ENCODE results near the gene PTGER1. TPM values are rescaled to one million over a fixed set of nuclear protein-coding genes. Genes with fewer than 3 reads are reported as not detected.

PTGER1 gene
- total RNA-seq, 2 experiments from 2014 or later, result 0.93 to 1.3 TPM

DNA sequence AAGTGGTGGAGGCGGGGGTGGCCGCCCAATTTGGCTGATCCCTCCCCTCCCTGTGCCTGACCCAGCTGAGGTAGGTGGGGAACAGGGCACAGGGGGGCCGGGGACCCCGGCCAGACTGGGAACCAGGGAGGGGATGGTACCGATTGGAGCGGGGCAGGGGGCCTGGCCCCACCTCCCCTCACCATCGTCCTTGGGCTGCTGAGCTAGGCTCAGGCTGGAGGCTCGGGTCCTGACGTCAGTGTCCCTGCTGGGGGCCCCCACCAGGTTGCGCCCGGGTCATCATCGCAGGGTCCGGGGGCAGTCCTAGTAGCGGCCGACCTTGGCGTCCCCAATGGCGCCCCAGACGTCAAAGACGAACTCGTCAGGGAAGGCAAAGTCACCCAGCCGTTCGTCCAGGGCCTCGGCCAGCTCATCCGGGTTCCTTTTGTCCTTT lies 3.0 kb upstream of the PTGER1 start:
- no peak overlapping the region for H3K27ac Mint-ChIP-seq
- no peak for DNase-seq
- ChIA-PET POLR2A (interaction anchor here (0.7 to 1.8 kb wide), 6 partner anchors 17 to 342 kb away, joined by 3 to 6 read pairs (median 4); partner anchors contain the start of genes ASF1B, DDX39A and DNAJB1), CTCF (interaction anchor here (0.9 to 3.9 kb wide), 9 partner anchors 11 to 341 kb away, joined by 3 to 26 read pairs (median 5); partner anchors contain the start of gene ASF1B)
- peaks cover 3% of the 10 kb centered on the region for H3K36me3 Mint-ChIP-seq (ENCODE audit: low read depth)
- H3K4me1 Mint-ChIP-seq, result peaks cover 30% of the 10 kb centered on the region
- H3K4me3 Mint-ChIP-seq, result no peak overlapping the region
- H3K27me3 Mint-ChIP-seq, result peaks cover 9% of the 10 kb centered on the region
- no peaks in the 10 kb centered on the region for H3K9me3 Mint-ChIP-seq

DNA sequence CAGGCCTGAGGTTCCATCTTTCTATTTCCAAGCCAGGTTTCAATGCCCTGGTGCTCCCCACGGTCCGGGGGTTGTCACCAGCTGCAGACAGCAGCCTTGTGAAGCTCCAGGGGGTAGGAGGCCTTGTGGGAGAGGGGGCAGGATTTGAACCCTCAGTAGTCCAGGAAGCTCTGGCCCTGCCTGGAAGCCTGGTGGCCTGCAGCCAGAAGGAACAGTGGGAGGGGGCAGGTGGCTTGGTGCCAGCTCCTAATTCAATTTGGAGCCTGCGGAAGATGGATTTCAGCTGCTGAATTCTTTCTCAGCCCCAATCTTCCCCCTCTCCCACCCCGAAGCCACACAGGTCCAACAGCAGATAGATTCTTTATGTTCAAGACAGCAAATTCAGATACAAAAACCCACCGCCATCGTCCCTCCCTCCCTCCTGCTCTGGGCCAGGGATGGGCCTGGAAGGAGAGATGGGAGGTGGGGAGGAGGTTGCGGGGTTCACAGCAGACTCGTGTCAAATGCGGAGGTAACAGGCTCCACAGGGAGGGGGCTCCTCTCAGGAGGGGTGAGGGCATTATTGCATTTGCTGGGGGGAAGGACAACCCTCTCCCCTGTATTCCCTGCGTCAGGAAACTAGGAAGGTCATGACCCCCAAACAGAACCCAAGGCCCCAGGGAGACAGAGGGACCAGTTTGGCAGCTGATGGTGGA lies 2.4 kb upstream of the PTGER1 start:
- peaks cover 3% of the 10 kb centered on the region for H3K36me3 Mint-ChIP-seq (ENCODE audit: low read depth)
- ChIA-PET CTCF (interaction anchor here (1.1 to 3.9 kb wide), 6 partner anchors 11 to 341 kb away, joined by 3 to 26 read pairs (median 9); partner anchors contain the start of gene ASF1B), POLR2A (interaction anchor here (0.7 to 1.8 kb wide), 6 partner anchors 18 to 341 kb away, joined by 3 to 6 read pairs (median 4); partner anchors contain the start of genes ASF1B, DDX39A and DNAJB1)
- H3K27me3 Mint-ChIP-seq, result peaks cover 15% of the 10 kb centered on the region
- no peak overlapping the region for H3K27ac Mint-ChIP-seq
- peaks cover 33% of the 10 kb centered on the region for H3K4me1 Mint-ChIP-seq
- DNase-seq, result no peak
- H3K9me3 Mint-ChIP-seq, result no peaks in the 10 kb centered on the region
- no peak overlapping the region for H3K4me3 Mint-ChIP-seq

DNA sequence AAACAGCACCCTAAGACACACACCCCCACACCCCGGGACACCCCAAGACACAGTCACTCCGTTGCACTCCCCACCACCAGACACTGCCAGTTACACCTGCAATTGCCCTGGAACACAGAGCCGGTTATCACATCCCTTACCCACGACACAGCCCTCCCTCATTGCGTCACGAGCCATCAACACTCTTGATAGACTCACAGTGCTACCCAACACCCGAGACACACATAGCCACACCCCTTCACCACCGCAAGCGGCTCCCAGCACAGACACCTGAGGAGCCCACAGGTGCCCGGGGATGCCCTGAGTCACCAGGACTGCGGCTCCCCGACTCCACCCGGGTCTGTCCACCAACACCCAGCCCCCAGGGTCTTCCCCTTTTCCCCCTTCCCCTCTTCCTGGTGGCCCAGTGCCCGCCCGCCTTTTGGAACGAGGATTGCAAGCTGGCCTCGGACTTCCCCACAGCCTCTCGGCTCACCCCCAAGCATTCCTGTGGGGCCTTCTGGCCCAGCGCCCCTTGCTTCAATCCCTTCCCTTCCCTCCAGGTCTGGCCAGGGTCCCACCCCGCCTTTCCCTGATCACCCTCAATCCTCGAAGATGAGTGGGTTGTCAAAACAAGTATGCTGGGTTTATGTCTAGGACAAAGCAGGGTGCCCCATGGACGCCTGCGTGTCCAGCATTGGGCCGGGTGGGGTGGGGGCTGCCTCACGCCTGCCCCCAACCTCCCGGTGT lies 1.7 kb upstream of the PTGER1 start:
- H3K36me3 Mint-ChIP-seq (ENCODE audit: low read depth), result peaks cover 3% of the 10 kb centered on the region
- peaks cover 33% of the 10 kb centered on the region for H3K4me1 Mint-ChIP-seq
- H3K4me3 Mint-ChIP-seq, result no peak overlapping the region
- peaks cover 15% of the 10 kb centered on the region for H3K27me3 Mint-ChIP-seq
- ChIA-PET CTCF (interaction anchor here (0.5 to 3.9 kb wide), 3 partner anchors 12 to 503 kb away, joined by 3 to 26 read pairs (median 3); no protein-coding TSS in a partner anchor), POLR2A (interaction anchor here (1.0 to 1.8 kb wide), 2 partner anchors 59 to 340 kb away, joined by 3 to 6 read pairs; partner anchors contain the start of genes ASF1B and DDX39A)
- no peak overlapping the region for H3K27ac Mint-ChIP-seq
- H3K9me3 Mint-ChIP-seq, result no peaks in the 10 kb centered on the region
- peak; percentile 45 for DNase-seq

DNA sequence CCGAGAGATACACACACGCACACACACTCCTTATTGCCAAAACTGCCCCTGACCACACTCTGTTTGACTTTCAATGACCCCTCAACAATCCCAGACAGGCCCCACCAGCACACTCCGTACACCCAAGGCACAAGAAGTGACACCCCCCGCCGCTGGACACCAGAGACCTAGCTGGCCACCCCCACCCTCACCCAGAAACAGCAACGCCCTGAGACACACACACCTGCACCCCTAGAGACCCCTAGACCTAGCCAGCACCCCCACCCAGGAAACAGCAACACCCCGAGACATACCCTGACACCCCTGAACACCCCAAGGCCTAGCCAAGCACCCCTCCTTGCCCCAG lies 1.1 kb upstream of the PTGER1 start:
- Mint-ChIP-seq H3K27ac (no peak overlapping the region), H3K4me3 (no peak overlapping the region), H3K4me1 (peaks cover 33% of the 10 kb centered on the region), H3K9me3 (no peaks in the 10 kb centered on the region), H3K36me3 (ENCODE audit: low read depth) (peaks cover 3% of the 10 kb centered on the region), H3K27me3 (peaks cover 15% of the 10 kb centered on the region)
- ChIA-PET POLR2A (no interaction called here), CTCF (interaction anchor here (0.5 kb wide), 1 partner anchor 503 kb away, joined by 3 read pairs; no protein-coding TSS in a partner anchor)
- no peak for DNase-seq

DNA sequence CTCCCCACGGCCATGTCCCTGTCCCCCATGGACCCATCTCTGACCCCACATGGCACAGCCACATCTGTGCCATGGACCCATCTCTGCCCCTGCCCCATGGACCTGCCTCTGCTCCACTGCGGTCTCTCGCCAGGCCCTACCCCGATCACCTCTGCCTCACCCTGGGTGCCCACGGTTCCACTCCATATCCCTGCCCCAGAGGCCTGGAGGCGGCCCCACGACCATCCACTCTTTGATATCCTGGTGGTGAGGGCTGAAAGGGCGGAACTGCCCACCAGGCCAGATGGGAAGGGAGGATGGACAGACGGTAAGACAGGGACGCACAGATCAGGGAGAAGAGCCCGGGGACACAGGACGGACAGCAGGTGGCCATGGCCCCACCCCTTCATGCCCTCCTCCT lies 327 bp downstream of the PTGER1 start:
- POLR2A ChIA-PET, result interaction anchor here (1.3 kb wide), 2 partner anchors 11 to 338 kb away, joined by 3 read pairs; partner anchors contain the start of gene ASF1B
- peaks cover 31% of the 10 kb centered on the region for H3K4me1 Mint-ChIP-seq
- CTCF ChIA-PET, result interaction anchor here (0.7 to 2.0 kb wide), 6 partner anchors 9 to 338 kb away, joined by 3 to 5 read pairs (median 4); partner anchors contain the start of gene ASF1B
- no peak for DNase-seq
- peak overlapping the region; percentile 6 for H3K4me3 Mint-ChIP-seq
- no peaks in the 10 kb centered on the region for H3K9me3 Mint-ChIP-seq
- no peak overlapping the region for H3K27ac Mint-ChIP-seq
- H3K27me3 Mint-ChIP-seq, result peaks cover 15% of the 10 kb centered on the region
- H3K36me3 Mint-ChIP-seq (ENCODE audit: low read depth), result peaks cover 13% of the 10 kb centered on the region

DNA sequence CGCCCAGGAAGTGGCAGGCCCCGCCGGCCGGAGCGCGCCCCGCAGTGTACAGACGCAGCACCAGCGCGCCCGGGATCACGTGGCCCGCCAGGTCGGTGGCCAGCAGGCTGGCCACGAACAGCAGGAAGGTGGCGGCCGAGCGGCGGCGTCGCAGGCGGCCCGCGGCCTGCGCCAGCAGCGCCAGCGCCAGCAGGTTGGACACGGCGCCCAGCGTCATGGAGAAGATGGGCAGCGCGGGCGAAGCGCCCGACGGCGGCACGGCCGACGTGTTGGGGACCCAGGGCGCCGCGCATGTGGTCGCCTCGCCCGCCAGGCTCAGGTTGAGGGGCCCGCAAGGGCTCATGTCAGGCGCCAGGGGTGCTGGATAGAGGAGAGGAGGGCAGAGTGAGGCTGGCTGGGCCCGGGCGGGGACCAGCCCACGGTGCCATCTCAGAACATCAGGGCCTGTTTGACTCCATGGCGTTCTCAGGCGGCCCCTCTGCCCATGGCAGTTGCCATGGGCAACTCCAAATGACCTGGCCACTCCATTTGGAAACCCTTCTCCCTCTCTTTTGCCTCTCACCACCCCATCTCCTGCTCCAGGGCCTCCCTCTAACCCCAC lies 1.1 kb downstream of the PTGER1 start:
- no peak for DNase-seq
- H3K4me1 Mint-ChIP-seq, result peaks cover 31% of the 10 kb centered on the region
- H3K27ac Mint-ChIP-seq, result no peak overlapping the region
- H3K27me3 Mint-ChIP-seq, result peaks cover 15% of the 10 kb centered on the region
- H3K4me3 Mint-ChIP-seq, result peak overlapping the region; percentile 6
- H3K36me3 Mint-ChIP-seq (ENCODE audit: low read depth), result peaks cover 16% of the 10 kb centered on the region
- ChIA-PET CTCF (interaction anchor here (2.0 kb wide), 1 partner anchor 9 kb away, joined by 5 read pairs; no protein-coding TSS in a partner anchor), POLR2A (no interaction called here)
- no peaks in the 10 kb centered on the region for H3K9me3 Mint-ChIP-seq

DNA sequence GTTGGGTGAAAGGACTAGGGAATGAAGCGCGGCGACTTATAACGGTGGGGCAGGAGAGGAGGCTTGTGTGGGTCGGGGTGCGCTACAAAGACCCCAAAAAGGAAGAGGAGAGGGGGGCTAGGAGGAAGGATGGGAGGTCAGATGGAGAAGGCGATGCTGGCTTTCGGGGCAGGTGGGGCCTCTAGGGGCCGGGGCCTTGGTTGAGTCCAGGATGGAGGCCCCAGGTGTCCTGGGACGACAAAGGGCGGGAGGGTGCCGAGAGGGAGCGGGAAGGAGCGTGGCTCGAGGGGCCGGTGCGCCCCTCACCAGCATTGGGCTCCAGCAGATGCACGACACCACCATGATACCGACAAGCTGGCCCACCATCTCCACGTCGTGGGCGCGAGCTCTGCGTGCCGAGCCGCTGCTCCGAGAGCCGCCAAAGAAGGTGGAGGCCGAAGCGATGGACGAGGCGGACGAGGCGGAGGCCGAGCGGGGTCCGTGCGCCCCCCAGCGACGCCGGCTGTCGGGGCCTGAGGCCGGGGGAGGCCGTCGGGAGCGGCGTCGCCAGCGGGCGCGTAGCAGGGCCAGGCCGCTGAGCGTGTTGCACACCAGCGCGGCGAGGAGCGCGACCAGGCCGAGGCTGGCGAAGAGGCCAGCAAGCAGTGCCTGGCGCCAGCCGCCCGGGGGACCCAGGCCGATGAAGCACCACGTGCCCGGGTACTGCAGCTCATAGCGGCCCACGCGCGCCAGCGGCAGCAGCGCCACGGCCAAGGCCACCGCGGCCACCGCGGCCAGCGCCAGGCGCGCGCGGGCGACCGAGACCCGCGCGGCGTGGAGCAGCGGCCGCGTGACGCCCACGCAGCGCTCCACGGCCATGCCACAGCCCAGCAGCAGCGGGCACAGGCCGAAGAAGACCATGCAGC lies 1.8 kb downstream of the PTGER1 start:
- H3K27ac Mint-ChIP-seq, result no peak overlapping the region
- ChIA-PET POLR2A (interaction anchor here (0.6 to 1.0 kb wide), 2 partner anchors 39 to 342 kb away, joined by 3 read pairs; no protein-coding TSS in a partner anchor), CTCF (interaction anchor here (0.8 to 1.8 kb wide), 10 partner anchors 7 to 337 kb away, joined by 3 to 8 read pairs (median 4); partner anchors contain the start of genes ASF1B and GIPC1)
- no peak for DNase-seq
- H3K27me3 Mint-ChIP-seq, result peaks cover 15% of the 10 kb centered on the region
- peaks cover 31% of the 10 kb centered on the region for H3K4me1 Mint-ChIP-seq
- H3K9me3 Mint-ChIP-seq, result no peaks in the 10 kb centered on the region
- H3K4me3 Mint-ChIP-seq, result peak overlapping the region; percentile 24
- peaks cover 16% of the 10 kb centered on the region for H3K36me3 Mint-ChIP-seq (ENCODE audit: low read depth)

DNA sequence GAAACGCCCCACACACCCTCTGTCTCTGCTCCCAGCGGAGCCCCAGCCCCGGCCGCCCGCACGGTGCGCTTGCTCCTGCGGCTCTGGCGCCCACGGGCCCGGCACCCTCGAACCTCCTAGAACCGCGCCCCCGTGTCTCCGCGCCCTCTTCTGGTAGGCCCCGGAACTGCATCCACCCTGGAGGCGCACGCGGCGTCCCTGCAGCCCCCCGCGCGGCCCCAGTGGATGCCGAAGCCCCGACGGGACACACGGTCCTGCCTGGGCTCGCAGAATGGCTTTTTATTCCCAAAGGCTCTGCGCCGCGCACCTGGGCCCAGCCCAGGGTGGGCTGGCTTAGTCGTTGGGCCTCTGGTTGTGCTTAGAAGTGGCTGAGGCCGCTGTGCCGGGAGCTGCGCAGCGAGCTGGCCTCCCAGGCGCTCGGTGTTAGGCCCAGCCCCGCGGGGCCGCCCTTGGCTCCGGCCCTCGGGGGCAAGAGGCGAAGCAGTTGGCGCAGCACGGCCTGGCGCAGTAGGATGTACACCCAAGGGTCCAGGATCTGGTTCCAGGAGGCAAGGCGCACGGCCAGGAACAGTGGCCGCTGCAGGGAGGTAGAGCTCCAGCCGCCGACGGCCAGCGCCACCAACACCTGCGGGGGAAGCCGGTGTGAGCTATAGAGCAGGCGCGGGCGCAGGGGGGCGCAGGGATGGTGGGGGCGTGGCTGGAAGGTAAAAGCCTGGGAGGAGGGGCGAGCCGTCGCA lies 2.8 kb downstream of the PTGER1 start:
- CTCF ChIA-PET, result interaction anchor here (0.8 to 1.8 kb wide), 11 partner anchors 8 to 336 kb away, joined by 3 to 8 read pairs (median 3); partner anchors contain the start of genes ASF1B and GIPC1
- peaks cover 19% of the 10 kb centered on the region for H3K36me3 Mint-ChIP-seq (ENCODE audit: low read depth)
- POLR2A ChIA-PET, result interaction anchor here (1.0 kb wide), 1 partner anchor 341 kb away, joined by 3 read pairs; no protein-coding TSS in a partner anchor
- no peak overlapping the region for H3K27ac Mint-ChIP-seq
- peaks cover 15% of the 10 kb centered on the region for H3K27me3 Mint-ChIP-seq
- H3K4me1 Mint-ChIP-seq, result peaks cover 31% of the 10 kb centered on the region
- DNase-seq, result peak; percentile 81
- no peaks in the 10 kb centered on the region for H3K9me3 Mint-ChIP-seq
- no peak overlapping the region for H3K4me3 Mint-ChIP-seq

DNA sequence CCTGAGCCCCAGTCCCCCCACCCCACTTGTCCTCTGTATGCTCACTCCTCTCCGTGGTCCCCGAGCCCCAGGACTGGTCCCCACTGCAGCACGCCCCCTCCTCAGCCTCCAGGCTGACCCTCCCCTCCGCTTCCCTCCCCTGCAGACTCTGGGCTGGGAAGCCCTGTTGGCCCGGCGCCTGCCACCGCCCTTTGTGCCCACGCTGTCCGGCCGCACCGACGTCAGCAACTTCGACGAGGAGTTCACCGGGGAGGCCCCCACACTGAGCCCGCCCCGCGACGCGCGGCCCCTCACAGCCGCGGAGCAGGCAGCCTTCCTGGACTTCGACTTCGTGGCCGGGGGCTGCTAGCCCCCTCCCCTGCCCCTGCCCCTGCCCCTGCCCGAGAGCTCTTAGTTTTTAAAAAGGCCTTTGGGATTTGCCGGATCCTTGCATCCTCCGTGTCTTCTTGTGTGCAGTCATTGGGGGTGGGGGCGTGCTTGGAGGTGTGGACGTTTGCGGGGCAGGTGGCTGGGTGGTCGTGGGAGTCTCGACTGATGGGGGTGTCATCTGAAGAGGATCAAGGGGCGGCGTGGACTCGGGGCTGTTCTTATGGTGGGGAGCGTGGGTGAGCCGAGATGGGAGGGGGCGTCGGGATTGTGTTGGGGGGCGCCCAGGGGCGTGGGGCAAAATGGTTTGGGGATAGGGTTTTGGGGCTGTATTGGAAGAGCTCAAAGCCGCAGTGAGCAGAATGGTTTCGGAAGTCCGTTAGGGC lies 3.5 kb downstream of the PTGER1 start:
- no peaks in the 10 kb centered on the region for H3K9me3 Mint-ChIP-seq
- H3K4me1 Mint-ChIP-seq, result peaks cover 28% of the 10 kb centered on the region
- POLR2A ChIA-PET, result interaction anchor here (1.0 kb wide), 1 partner anchor 340 kb away, joined by 3 read pairs; no protein-coding TSS in a partner anchor
- no peak overlapping the region for H3K4me3 Mint-ChIP-seq
- peaks cover 19% of the 10 kb centered on the region for H3K36me3 Mint-ChIP-seq (ENCODE audit: low read depth)
- DNase-seq, result no peak
- H3K27me3 Mint-ChIP-seq, result peaks cover 15% of the 10 kb centered on the region
- no peak overlapping the region for H3K27ac Mint-ChIP-seq
- CTCF ChIA-PET, result interaction anchor here (0.6 to 1.8 kb wide), 8 partner anchors 13 to 335 kb away, joined by 3 to 8 read pairs (median 4); partner anchors contain the start of gene ASF1B

DNA sequence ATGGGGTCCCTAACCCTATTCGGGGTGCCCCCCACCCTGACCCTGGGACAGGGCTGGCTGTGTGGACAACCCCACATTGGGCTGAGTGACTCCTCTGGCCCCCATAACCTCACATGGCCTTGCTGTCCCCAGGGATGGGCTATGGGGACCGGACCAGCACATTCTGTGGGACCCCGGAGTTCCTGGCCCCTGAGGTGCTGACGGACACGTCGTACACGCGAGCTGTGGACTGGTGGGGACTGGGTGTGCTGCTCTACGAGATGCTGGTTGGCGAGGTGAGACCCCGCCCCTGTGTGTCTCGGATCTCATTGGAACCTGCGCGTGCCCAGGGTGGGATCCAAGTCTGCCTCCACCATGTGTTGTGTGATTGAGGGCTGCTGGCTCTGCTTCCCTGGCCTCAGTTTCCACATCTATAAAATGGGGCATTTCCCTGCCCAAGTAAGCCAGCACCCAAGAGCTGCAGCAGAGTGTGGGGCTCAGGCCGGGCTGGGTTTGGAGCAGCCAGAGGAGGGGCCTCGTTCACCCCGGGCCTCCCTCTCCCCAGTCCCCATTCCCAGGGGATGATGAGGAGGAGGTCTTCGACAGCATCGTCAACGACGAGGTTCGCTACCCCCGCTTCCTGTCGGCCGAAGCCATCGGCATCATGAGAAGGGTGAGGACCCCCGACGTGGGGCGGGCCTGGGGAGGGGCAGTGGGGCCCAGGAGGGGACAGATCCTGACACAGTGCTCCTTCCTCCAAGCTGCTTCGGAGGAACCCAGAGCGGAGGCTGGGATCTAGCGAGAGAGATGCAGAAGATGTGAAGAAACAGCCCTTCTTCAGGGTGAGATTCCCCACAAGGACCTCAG lies 4.9 kb downstream of the PTGER1 start:
- POLR2A ChIA-PET, result no interaction called here
- CTCF ChIA-PET, result interaction anchor here (1.1 kb wide), 1 partner anchor 17 kb away, joined by 3 read pairs; no protein-coding TSS in a partner anchor
- peaks cover 15% of the 10 kb centered on the region for H3K4me1 Mint-ChIP-seq
- peaks cover 23% of the 10 kb centered on the region for H3K36me3 Mint-ChIP-seq (ENCODE audit: low read depth)
- no peaks in the 10 kb centered on the region for H3K9me3 Mint-ChIP-seq
- no peak for DNase-seq
- no peak overlapping the region for H3K4me3 Mint-ChIP-seq
- no peak overlapping the region for H3K27ac Mint-ChIP-seq
- H3K27me3 Mint-ChIP-seq, result peaks cover 15% of the 10 kb centered on the region
